Cardiac muscle cell (in vitro differentiated cells and primary cell): ENCODE measurements around the gene ZNF276. TPM values are rescaled to one million over a fixed set of nuclear protein-coding genes. Genes with fewer than 3 reads are reported as not detected.
"Not testable (repeated sequence)": the region's sequence is repeated elsewhere in the genome, so short reads cannot be mapped to it uniquely, and the experiment has no call there.

Experiments
- DNase-seq, 2 donors: peaks; one replicate each; pipeline versions ENCODE4 v3.0.0 to v3.0.0-alpha.2; 2010 to 2017; ENCODE audit warnings: low read depth in 1 of 2, low spot score in 1 of 2
- H3K27ac ChIP-seq: fragments of 200-600 bp; sonication (generic); 2 replicates; pipeline ENCODE4 v1.5.1; 2016
- H3K27me3 ChIP-seq: fragments of 200-600 bp; sonication (generic); 2 replicates; pipeline ENCODE4 v1.6.0; 2016; ENCODE audit warnings: control low read depth
- H3K36me3 ChIP-seq: fragments of 200-600 bp; sonication (generic); 2 replicates; pipeline ENCODE4 v1.5.1; 2016; ENCODE audit warnings: control low read depth
- H3K4me1 ChIP-seq: fragments of 200-600 bp; sonication (generic); 2 replicates; pipeline ENCODE4 v1.8.1; 2017; ENCODE audit warnings: low read depth, mild to moderate bottlenecking, mixed run types
- H3K4me3 ChIP-seq: fragments of 200-600 bp; sonication (generic); 2 replicates; pipeline ENCODE4 v1.5.1; 2016; ENCODE audit warnings: mild to moderate bottlenecking
- H3K9me3 ChIP-seq: fragments of 200-600 bp; sonication (generic); 2 replicates; pipeline ENCODE4 v1.5.1; 2017; ENCODE audit warnings: low read depth, mild to moderate bottlenecking, control low read depth
- polyA plus RNA-seq: library from polyadenylated mRNA; unstranded; fragments of >200 nt; fragmentation: Nextera tagmentation; extraction: Ambion mirVana; gene quantifications from 2 replicates; pipeline ENCODE4 v1.2.1, GENCODE V29; 2016
- total RNA-seq: library from RNA; depleted of rRNA; stranded (reverse); fragments of >200 nt; gene quantifications from 2 replicates; pipeline ENCODE4 v1.2.3, GENCODE V29; 2016
- TF ChIP-seq, protein P1 (sequence below): IDR thresholded peaks from 2 replicates; pipeline ENCODE4 v1.5.1; 2012; ENCODE audit warnings: low read depth, mild to moderate bottlenecking, low read length

Gene ZNF276
- total and polyA plus RNA-seq, 2 experiments from 2014 or later: 16.2 to 43.2 TPM

DNA sequence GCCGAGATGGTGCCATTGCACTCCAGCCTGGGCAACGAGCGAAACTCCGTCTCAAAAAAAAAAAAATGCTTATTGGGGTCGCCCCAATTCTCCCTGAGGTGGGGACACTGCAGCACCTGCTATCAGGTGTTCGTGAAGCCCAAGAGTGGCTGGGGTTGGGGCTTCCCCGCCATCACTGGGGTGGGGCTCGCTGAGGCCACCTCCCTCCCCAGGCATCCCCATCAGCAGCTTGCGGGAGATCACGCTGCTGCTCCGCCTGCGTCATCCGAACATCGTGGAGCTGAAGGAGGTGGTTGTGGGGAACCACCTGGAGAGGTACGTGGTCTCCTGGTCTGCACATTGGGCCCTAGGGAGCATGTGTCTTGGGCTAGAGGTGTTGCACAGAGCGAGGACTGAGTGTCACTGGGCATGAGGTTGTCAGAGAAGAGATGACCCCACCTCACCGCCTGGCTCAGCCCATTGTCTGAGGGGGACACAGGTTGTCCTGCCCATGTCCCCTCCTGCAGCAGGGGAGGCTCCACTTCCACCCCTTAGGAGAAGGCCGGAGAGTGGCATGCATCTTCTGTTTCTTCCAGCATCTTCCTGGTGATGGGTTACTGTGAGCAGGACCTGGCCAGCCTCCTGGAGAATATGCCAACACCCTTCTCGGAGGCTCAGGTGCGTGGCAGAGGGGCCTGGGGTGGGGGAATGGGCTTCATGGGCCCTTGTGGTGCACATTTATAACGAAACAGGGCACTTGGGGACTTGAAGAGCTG is 29.9 kb upstream of the ZNF276 start:
- TF ChIP-seq, protein P1, sequence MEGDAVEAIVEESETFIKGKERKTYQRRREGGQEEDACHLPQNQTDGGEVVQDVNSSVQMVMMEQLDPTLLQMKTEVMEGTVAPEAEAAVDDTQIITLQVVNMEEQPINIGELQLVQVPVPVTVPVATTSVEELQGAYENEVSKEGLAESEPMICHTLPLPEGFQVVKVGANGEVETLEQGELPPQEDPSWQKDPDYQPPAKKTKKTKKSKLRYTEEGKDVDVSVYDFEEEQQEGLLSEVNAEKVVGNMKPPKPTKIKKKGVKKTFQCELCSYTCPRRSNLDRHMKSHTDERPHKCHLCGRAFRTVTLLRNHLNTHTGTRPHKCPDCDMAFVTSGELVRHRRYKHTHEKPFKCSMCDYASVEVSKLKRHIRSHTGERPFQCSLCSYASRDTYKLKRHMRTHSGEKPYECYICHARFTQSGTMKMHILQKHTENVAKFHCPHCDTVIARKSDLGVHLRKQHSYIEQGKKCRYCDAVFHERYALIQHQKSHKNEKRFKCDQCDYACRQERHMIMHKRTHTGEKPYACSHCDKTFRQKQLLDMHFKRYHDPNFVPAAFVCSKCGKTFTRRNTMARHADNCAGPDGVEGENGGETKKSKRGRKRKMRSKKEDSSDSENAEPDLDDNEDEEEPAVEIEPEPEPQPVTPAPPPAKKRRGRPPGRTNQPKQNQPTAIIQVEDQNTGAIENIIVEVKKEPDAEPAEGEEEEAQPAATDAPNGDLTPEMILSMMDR: no peak
- peaks cover 7% of the 10 kb centered on the region for H3K4me1 ChIP-seq
- no peaks in the 10 kb centered on the region for H3K27me3 ChIP-seq
- H3K36me3 ChIP-seq: peaks cover 8% of the 10 kb centered on the region
- no peak overlapping the region for H3K27ac ChIP-seq
- no peak overlapping the region for H3K4me3 ChIP-seq
- DNase-seq: no peak
- no peaks in the 10 kb centered on the region for H3K9me3 ChIP-seq

DNA sequence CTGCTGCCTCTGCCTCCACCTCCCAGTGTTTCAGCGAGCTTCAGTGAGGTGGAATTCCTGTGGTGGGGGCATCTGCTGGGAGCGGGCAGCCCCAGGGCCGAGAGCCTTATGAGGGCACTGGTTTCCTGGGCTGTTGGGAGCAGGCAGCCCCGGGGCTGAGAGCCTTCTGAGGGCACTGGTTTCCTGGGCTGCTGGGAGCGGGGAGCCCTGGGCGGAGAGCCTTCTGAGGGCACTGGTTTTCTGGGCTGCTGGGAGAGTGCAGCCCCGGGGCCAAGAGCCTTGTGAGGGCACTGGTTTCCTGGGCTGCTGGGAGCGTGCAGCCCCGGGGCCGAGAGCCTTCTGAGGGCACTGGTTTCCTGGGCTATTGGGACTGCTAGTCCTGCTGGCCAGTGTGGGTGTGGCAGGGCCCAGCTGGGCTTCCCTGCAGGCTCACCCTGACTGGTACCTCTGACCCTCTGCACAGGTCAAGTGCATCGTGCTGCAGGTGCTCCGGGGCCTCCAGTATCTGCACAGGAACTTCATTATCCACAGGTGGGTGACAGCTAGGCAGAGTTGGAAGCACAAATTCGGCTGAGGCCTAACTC is 29.3 kb upstream of the ZNF276 start:
- no peak overlapping the region for H3K4me3 ChIP-seq

DNA sequence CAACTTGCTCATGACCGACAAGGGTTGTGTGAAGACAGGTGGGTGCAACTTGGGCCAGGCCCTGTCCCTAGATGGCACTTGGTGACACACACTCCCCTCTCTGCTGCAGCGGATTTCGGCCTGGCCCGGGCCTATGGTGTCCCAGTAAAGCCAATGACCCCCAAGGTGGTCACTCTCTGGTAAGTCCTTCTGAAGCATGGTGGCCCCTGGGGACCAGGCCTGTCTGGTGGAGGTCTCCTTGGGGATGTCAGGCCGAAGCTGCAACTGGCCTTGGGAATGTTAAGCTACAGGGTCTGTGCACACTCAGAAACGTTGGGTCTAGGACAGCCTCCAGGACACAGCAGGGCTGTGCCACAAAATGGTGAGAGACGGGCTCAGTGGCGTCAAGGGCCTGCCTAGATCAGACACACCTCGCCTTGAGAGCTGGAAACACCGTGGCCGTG is 28.0 kb upstream of the ZNF276 start:
- TF ChIP-seq, protein P1: no peak
- DNase-seq: no peak
- Histone ChIP-seq H3K27me3 (no peaks in the 10 kb centered on the region), H3K4me3 (no peak overlapping the region), H3K27ac (no peak overlapping the region), H3K4me1 (no peaks in the 10 kb centered on the region), H3K9me3 (no peaks in the 10 kb centered on the region), H3K36me3 (peaks cover 8% of the 10 kb centered on the region)

More for the DNA sequence above, 29.3 kb upstream of the ZNF276 start:
- no peak for DNase-seq
- TF ChIP-seq, protein P1: no peak
- Histone ChIP-seq H3K27me3 (no peaks in the 10 kb centered on the region), H3K9me3 (no peaks in the 10 kb centered on the region), H3K27ac (no peak overlapping the region), H3K4me1 (peaks cover 7% of the 10 kb centered on the region), H3K36me3 (peaks cover 8% of the 10 kb centered on the region)

DNA sequence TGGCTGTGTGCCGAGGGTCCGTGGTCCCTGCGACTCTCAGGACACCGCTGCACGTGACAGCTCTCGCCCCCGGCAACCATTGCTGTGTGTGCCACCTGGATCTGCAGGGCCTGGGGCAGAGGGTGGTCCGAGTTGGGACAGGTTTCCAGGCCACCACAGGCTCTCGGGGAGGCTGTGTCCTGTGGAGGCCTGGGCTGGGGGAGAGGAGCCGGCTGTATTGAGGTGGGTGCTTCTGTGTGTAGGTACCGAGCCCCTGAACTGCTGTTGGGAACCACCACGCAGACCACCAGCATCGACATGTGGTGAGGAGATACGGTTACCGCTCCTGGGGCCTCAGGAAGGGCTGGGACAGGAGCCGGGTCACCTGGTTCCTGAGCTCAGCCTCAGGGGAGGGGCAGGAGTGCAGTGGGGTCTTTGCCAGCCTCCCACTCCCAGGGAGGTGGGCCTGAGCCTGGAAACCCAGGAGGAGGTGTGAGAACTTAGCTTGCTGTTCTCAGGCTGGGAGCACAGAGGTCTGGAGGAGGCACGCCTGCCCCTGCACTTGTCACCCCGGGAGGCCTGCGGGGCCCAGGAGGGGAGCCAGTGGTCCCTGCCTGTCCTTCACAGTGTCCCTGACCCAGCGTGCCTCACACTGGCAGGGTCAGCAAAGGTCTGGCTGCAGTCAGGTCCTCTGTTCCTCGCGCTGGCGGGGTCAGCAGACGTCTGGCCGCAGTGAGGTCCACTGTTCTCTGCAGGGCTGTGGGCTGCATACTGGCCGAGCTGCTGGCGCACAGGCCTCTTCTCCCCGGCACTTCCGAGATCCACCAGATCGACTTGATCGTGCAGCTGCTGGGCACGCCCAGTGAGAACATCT is 27.2 kb upstream of the ZNF276 start:
- no peaks in the 10 kb centered on the region for H3K27me3 ChIP-seq
- H3K4me3 ChIP-seq: no peak overlapping the region
- H3K36me3 ChIP-seq: peaks cover 8% of the 10 kb centered on the region
- TF ChIP-seq, protein P1: no peak
- H3K4me1 ChIP-seq: no peaks in the 10 kb centered on the region
- no peak for DNase-seq
- no peaks in the 10 kb centered on the region for H3K9me3 ChIP-seq
- H3K27ac ChIP-seq: no peak overlapping the region

DNA sequence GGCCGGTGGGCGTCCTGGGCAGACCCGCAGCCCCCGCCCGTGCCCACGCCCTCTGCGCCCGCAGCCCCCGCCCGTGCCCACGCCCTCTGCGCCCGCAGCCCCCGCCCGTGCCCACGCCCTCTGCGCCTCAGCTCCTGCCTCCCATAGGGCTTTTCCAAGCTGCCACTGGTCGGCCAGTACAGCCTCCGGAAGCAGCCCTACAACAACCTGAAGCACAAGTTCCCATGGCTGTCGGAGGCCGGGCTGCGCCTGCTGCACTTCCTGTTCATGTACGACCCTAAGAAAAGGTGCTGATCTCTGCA is 26.6 kb upstream of the ZNF276 start:
- H3K4me1 ChIP-seq, DNase-seq, H3K9me3 ChIP-seq, H3K27me3 ChIP-seq, H3K36me3 ChIP-seq, H3K27ac ChIP-seq, H3K4me3 ChIP-seq: not testable (repeated sequence)
